SK-N-SH (cell line): ENCODE results near the gene IKZF1.

ENCODE experiments used
- CHD2 ChIP-seq: fragments of 150-350 bp; IDR thresholded peaks from 2 replicates; pipeline ENCODE4 v1.6.1; 2018; ENCODE audit warnings: low read length; ENCODE audit not compliant: partially characterized antibody
- CTCF ChIP-seq: fragments of 200-600 bp; sonication (generic); IDR thresholded peaks from 2 replicates; pipeline ENCODE4 v1.6.1; 2017; ENCODE audit warnings: antibody characterized with exemption, mild to moderate bottlenecking, moderate library complexity
- EP300 ChIP-seq, 2 experiments: IDR thresholded peaks; 2 replicates each; pipeline versions ENCODE4 v1.4.0 to v1.6.1; 2012; ENCODE audit warnings: borderline replicate concordance in 1 of 2, low read depth in 1 of 2, low read length in 1 of 2
- MAX ChIP-seq: IDR thresholded peaks from 2 replicates; pipeline ENCODE4 v1.4.0; 2012; ENCODE audit warnings: low read depth
- MEF2A ChIP-seq: IDR thresholded peaks from 2 replicates; pipeline ENCODE4 v1.4.0; 2012; ENCODE audit warnings: low read depth, borderline replicate concordance
- MXI1 ChIP-seq: IDR thresholded peaks from 2 replicates; pipeline ENCODE4 v1.6.1; 2012; ENCODE audit warnings: mild to moderate bottlenecking, low read depth, low read length, improper control_type of control experiment
- POLR2AphosphoS5 ChIP-seq: IDR thresholded peaks from 2 replicates; pipeline ENCODE4 v1.6.1; 2012; ENCODE audit warnings: low read depth, low read length
- TAF1 ChIP-seq: IDR thresholded peaks from 2 replicates; pipeline ENCODE4 v1.6.1; 2012; ENCODE audit warnings: low read depth, mild to moderate bottlenecking, low read length, moderate library complexity, borderline replicate concordance
- USF1 ChIP-seq: IDR thresholded peaks from 2 replicates; pipeline ENCODE4 v1.4.0; 2012; ENCODE audit warnings: low read depth, borderline replicate concordance
- YY1 ChIP-seq: IDR thresholded peaks from 2 replicates; pipeline ENCODE4 v1.4.0; 2012; ENCODE audit warnings: low read depth, mild to moderate bottlenecking

- no peak for TF ChIP-seq CTCF
- TF ChIP-seq TAF1: no peak
- TF ChIP-seq MAX: no peak
- no peak for TF ChIP-seq POLR2AphosphoS5
- TF ChIP-seq MXI1: no peak
- TF ChIP-seq MEF2A: no peak
- TF ChIP-seq YY1: no peak
- no peak for TF ChIP-seq USF1
- TF ChIP-seq CHD2: no peak
- no peak for TF ChIP-seq EP300 (IDR thresholded peaks at IDR 0.05; ENCODE audit: borderline replicate concordance in 1 of 2, low read depth in 1 of 2, low read length in 1 of 2)
These were observed 63.9 kb downstream of the IKZF1 start for GRCh38 chr7:50368366-50368765.
